Amygdala (tissue), 56 donors: ENCODE measurements around the gene RNASE13.
"Not testable (repeated sequence)": the region's sequence is repeated elsewhere in the genome, so short reads cannot be mapped to it uniquely, and the experiment has no call there.

Source experiments
- DNase-seq, 56 donors: peaks; one replicate each; lab custom pipeline; 2025; lab: John Stamatoyannopoulos, UW

Gene RNASE13

DNA sequence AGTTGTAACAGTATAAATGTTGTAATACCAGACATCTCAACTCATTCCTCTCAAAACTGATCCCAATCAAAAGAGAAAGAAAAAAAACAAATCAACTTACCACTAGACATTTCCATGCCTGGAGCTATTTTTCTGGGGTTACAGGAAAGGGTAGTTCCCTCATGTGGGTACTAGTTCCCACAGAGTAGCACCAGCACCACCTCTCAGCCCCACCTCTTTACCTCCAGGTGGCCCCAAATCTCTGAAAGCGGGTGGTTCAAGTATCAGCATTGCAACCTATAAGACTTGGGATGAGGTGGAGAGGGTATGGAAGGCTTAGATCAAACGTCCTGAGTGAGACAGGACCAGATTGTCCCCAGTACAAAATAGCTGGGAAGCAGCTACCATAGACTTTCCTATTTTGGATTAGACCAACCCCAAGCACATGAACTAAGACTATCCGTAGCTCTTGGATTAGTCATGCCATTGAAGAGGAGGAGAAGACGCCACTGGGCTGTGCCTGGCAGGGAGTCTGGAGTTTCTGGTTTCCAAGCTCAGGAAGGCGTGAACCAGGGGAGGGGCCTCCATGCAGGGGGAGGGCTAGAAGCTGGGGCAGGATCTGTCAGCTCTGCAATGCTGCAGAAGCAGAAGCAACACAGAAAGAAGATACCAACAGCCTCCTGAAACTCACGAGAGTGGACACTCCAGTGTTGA is 35.8 kb downstream of the RNASE13 start, which contains the start of gene SLC39A2:
Gene SLC39A2, plus strand, starts transcription at position 620 of the 693 bp plus-strand sequence. CDS start 154 bp downstream, outside the sequence.
- DNase-seq = no peak

- no peak for DNase-seq
Measured at GRCh38 chr14:20998139-20998538, 36.5 kb downstream of the RNASE13 start.

- no peak for DNase-seq
Measured at GRCh38 chr14:20997564-20997963, 37.0 kb downstream of the RNASE13 start.

DNA sequence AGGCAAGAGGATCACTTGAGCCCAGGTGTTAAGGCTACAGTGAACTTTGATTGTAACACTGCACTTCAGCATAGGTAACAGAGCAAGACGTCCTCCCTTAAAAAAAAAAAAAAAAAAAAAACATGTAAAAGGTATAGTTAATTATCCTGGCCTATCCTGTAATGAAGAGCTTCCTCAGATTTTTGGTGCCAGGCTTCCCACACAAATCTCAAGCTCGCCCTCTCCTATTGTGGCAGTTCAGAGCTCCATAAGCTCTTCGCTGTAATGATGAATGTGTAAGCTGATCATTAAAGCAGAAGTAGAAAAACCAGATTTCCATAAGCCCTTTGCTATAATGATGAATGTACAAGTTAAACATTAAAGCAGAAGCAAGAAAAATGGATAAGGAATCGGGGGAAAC is 37.5 kb downstream of the RNASE13 start:
- DNase-seq = no peak

GRCh38 chr14:20996521-20996920 is 38.1 kb downstream of the RNASE13 start:
- no peak for DNase-seq

DNA sequence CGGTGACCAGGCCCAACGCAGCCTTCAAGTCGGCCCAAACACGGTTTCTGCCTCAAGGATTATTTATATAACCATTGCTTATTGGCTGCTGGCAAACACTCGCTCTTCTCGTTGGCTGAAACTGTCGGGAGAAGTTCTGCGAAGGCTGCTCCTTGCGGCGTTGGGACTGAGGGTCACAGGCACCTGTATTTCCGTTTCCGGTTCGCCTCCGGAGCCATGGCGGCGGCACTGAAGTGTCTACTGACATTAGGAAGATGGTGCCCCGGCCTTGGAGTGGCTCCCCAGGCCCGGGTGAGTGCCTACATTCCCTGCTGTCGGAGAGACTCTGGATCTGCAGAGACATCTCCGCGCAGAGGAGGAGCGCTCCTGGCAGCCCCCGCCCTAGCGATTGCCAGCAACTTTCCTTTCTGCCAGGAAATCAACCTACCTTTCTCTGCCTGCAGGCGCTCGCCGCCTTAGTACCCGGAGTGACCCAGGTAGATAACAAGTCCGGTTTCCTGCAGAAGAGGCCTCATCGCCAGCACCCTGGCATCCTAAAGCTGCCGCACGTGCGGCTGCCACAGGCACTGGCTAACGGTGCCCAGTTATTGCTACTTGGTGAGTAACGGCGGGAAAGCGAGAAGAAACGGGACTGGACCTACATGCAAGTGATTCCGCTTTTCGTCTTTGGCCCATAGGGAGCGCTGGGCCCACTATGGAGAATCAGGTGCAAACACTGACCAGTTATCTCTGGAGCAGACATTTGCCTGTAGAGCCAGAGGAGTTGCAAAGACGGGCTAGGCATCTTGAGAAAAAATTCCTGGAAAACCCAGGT is 44.6 kb downstream of the RNASE13 start, which contains the start of gene METTL17:
Gene METTL17, plus strand, starts transcription at position 194 of the 814 bp plus-strand sequence. Its CDS starts 23 bp downstream, at position 217.
- DNase-seq = peak; percentile 46 to 95 (median 84)

DNA sequence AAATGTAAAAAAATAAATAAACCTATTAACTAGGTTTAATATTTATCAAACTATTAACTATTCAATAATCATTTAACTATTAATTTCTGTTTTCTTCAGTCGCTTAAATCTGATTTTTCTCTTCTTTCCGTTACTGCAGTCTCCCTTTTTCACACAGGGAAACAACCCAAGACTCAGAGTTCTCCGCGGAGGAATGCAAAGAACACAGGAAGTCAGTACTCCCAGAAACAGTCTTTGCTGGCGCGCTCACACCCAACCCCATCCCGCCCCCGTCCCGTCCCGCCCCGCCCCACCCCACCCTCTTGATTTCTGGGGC is 45.2 kb downstream of the RNASE13 start:
- DNase-seq = no peak

DNA sequence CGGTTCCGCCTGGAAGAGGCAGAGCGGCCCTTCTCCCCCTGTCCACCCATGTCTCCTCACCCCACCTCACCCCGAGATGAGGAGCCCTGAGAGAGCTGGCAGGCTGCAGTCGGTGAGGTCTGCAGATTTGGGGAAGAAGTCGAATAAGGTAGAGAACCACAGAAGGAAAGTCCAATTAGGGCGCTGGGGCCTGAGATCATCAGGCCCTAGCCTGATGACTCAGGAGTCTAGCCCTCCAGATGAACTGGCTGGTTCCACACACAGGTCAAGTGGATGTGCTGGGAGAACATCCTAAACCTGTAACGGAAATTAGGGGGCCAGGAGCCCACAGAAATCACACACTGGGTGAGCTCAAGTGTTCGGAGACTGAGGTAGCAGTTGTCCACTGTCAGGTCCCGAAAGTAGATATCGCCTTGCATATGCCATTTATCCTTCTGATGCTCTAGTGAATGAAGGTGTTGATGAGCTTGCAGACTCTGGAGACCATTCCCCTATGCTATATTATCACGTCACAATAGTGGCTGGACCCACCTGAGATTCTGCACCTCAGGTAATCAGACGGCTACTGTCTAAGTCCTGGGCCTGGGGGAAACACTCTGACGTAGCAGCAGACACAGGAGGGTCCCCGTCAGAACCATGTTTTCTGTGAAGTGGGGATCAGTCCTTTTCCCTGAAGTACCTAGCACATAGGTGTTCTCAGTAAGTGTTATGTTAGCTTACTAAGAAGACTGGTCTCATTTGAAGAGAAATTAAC is 45.7 kb downstream of the RNASE13 start:
- no peak for DNase-seq

DNA sequence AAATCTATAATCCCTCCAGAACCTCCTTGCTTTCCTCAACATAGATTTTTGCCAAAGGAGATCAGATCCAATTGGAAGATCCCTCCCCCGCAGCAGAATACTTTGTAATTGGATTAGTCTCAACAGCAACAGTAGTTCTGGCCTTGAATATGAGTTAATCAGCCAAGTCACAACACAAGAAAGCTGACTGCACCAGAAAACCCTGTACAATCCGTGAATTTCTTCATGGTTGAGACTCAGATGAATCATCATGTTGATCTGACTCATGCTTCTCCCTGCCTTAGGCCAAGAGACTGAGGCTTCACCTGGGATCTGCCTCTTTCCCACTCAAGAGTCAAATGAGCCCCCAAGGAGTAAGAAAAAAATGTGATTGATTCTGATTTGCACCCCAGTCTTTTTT is 47.8 kb downstream of the RNASE13 start:
- no peak for DNase-seq

DNA sequence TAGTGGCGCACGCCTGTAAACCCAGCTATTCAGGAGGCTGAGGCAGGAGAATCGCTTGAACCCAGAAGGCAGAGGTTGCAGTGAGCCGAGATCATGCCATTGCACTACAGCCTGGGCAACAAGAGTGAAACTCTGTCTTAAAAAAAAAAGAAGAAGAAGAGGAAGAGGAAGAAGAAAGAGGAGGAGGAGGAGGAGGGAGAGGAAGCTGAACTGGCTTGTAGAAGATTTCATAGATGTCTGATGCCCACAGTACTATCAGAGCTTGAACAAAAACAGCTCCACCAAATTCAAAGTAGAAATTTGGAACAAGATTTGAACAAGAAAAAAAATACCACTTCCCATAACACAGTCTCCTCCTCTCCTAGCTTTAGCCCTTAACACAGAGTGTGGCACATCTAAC is 49.0 kb downstream of the RNASE13 start:
- not testable (repeated sequence) for DNase-seq
